GM10266 (cell line): ENCODE results near the gene MCF2L.

Source experiments
- DNase-seq: peaks from one replicate; pipeline ENCODE4 v3.0.0; 2012; ENCODE audit errors: extremely low spot score
- TF ChIP-seq, protein P1 (sequence below): IDR thresholded peaks from 2 replicates; pipeline ENCODE4 v1.5.1; 2012; ENCODE audit warnings: mild to moderate bottlenecking, low read depth; ENCODE audit not compliant: control insufficient read depth, insufficient read depth; ENCODE audit errors: missing control alignments

MCF2L gene

DNA sequence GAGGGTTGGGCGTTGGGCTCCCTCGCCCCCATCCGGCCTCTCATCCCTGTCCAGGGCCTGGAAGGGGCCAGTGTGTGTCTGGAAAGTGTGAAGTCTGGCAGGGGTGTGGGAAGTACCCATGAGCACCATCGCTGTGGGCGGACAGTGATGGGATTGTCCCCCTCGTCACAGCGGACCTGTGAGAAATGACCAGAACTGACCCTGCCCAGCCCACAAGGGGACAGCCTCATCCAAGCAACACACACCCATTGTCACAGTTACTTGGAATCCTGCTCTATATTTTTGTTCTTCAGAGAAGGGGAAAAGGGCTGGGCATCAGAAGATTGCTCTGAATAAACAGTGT lies 18.6 kb downstream of the MCF2L start:
- TF ChIP-seq, protein P1, sequence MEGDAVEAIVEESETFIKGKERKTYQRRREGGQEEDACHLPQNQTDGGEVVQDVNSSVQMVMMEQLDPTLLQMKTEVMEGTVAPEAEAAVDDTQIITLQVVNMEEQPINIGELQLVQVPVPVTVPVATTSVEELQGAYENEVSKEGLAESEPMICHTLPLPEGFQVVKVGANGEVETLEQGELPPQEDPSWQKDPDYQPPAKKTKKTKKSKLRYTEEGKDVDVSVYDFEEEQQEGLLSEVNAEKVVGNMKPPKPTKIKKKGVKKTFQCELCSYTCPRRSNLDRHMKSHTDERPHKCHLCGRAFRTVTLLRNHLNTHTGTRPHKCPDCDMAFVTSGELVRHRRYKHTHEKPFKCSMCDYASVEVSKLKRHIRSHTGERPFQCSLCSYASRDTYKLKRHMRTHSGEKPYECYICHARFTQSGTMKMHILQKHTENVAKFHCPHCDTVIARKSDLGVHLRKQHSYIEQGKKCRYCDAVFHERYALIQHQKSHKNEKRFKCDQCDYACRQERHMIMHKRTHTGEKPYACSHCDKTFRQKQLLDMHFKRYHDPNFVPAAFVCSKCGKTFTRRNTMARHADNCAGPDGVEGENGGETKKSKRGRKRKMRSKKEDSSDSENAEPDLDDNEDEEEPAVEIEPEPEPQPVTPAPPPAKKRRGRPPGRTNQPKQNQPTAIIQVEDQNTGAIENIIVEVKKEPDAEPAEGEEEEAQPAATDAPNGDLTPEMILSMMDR = no peak
- DNase-seq = no peak

DNA sequence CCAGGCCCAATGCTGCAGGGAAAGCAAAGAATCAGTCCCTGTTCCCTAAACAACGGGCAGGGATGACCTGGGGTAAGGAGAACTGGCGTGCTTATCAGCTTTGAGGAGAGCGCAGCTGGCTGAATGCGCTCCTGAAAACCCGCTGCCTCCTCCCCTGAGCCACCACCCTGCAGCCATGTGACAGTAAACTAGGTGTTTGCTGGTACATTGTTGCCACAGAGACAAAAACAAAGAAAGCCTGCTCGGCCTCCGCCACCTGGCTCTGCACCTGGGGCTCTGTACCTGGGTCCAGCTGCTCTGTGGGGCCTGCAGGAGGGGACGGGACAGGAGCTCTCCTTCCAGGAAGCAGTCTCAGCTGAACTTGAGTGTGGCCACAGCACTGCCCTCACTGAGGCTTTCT lies 21.8 kb downstream of the MCF2L start:
- no peak for DNase-seq

DNA sequence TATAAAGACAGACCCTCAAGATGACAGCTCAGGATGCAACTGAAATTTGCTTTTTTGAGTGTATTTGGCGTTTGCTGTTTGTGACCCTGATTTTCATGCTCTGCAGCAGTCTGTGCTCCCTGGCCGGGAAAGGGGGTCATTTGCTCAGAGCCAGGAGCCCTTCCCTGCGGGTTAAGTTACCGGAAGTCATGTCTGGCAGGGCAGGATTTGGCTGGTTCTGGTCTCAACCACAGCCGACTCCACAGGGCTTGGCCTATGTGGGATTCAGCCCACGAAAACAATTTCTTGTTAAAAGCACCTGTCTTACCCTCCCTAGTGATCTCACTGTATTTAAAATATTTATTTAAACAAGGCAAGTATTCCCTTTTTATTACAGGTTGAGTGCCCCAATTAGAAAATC lies 22.6 kb downstream of the MCF2L start:
- TF ChIP-seq, protein P1 = no peak
- no peak for DNase-seq

More for the DNA sequence above, 21.8 kb downstream of the MCF2L start:
- TF ChIP-seq, protein P1 = no peak

DNA sequence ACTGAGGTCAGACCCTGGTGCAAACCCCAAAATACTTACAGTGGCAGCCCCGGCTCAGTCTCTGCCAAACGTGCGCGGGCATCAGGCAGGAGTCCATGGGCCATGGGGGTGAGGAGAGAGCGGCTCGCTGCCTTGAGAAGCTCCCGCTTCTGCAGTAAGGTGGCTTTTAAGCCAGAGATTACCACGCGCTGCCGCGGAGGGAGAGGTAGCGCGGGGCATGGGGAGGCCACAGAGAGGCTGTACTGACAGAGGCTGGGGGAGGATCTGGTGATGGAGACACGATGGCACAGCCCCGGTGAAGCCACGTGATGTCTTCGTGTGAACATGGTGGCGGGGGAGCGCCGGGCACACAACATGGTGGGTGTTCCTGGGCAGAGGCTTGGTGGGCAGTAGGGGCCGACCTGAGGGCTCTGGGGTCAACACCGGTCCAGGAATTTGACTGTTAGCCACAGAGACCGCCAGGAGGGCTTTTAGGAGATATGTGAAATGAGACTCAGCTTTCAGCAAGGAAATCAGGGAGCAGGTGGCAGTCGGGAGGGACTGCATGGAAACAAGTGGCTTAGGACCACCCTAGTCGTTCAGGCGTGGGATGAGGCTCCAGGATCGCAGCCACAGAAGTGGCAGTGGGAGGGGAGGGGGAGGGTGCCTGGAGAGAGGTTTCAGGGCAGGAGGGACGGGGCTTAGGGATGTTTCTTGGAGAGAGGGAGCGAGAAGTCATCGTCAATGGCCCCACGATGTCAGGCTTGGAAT lies 24.1 kb downstream of the MCF2L start:
- no peak for DNase-seq
- TF ChIP-seq, protein P1 = no peak

DNA sequence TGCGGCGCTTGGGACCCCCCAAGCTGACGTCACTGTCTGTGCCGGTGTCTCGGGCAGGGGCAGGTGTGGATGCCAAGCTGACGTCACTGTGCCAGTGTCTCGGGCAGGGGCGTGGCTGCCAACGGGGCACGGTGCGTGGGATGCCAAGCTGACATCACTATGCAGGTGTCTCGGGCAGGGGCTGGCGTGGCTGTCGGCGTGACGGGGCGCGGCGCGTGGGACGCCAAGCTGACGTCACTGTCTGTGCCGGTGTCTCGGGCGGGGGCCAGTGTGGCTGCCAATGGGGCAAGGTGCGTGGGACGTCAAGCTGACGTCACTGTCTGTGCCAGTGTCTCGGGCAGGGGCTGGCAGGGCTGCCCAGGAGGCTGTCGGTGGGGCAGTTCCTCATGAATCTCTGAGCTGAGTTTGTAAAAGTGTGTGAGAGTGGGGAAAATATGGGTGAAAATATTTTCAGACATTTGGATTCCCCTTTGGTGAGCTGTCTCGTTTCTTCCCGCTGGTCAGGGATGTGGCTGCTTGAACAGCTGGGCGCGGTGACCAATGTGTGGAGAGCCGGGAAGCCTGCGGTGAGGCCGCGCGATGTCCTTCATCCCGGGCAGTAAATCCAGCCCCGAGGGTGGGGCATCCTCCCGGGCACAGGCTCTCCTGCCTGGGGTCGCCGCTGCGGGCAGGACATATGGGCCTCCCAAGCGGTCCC lies 25.2 kb downstream of the MCF2L start:
- DNase-seq = no peak

DNA sequence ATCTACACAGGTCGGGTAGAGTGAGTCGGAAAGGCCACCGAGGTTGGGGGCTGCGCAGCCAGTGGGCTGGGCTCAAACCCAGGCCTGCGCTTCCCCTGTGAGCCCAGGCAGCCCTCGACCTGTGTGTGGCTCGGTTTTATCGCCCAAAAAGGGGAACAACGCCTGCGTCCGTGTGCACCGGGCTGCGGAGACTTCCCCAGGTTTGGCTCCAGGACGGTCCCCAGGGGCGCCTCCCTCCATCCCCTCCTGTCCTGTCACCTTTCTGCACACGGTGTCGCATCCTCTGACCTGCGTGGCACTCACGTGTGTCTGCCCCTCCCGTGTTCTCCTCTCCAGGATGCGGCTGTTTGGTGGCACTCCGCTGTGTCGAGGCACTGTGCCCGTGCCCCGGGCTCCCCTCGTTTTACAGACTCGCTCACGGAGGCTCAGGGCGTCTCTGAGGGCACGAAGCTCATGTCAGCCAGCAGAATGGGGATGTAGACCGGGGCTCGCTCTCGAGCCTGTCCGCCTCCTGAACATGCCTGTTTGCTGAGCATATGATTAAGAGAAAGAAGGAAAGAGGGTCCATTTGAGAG lies 25.9 kb downstream of the MCF2L start:
- TF ChIP-seq, protein P1 = no peak
- DNase-seq = no peak

More for the DNA sequence above, 25.2 kb downstream of the MCF2L start:
- TF ChIP-seq, protein P1 = no peak
